Neural cell (in vitro differentiated cells): Measurements from ENCODE around the gene STAT5B. TPM values are rescaled to one million over a fixed set of nuclear protein-coding genes. Genes with fewer than 3 reads are reported as not detected.

Experiments used
- H2AFZ ChIP-seq: fragments of 200-600, 300-800 bp; sonication (generic), shearing (Covaris generic); 2 replicates; pipeline ENCODE4 v1.6.0; 2014; ENCODE audit warnings: low read depth, mild to moderate bottlenecking, antibody characterized with exemption, low read length, moderate library complexity
- H3F3A ChIP-seq: fragments of 200-600 bp; shearing (Covaris generic); 2 replicates; pipeline ENCODE4 v1.6.1; 2016; ENCODE audit warnings: mild to moderate bottlenecking, moderate library complexity, mixed read lengths, antibody characterized with exemption, low read length; ENCODE audit not compliant: insufficient read depth, poor library complexity, severe bottlenecking
- H3K27ac ChIP-seq: fragments of 200-600, 300-800 bp; sonication (generic), shearing (Covaris generic); 2 replicates; pipeline ENCODE4 v1.5.1; 2014; ENCODE audit warnings: mild to moderate bottlenecking, low read length, moderate library complexity
- H3K27me3 ChIP-seq: fragments of 300-800, 200-600 bp; sonication (generic), shearing (Covaris generic); 2 replicates; pipeline ENCODE4 v1.6.0; 2014; ENCODE audit warnings: mild to moderate bottlenecking, low read depth, low read length, moderate library complexity; ENCODE audit not compliant: insufficient read depth
- H3K36me3 ChIP-seq: fragments of 300-800, 200-600 bp; sonication (generic), shearing (Covaris generic); 2 replicates; pipeline ENCODE4 v1.5.1; 2014; ENCODE audit warnings: mild to moderate bottlenecking, antibody characterized with exemption, low read length, moderate library complexity; ENCODE audit not compliant: insufficient read depth
- H3K4me2 ChIP-seq: fragments of 300-800, 200-600 bp; sonication (generic), shearing (Covaris generic); 2 replicates; pipeline ENCODE4 v1.6.0; 2014; ENCODE audit warnings: mild to moderate bottlenecking, low read length
- H3K4me3 ChIP-seq: fragments of 300-800, 200-600 bp; sonication (generic), shearing (Covaris generic); 2 replicates; pipeline ENCODE4 v1.5.1; 2014; ENCODE audit warnings: mild to moderate bottlenecking, low read length, moderate library complexity
- H3K79me2 ChIP-seq: fragments of 200-600 bp; shearing (Covaris generic); replicated peaks from 2 replicates; pipeline ENCODE4 v1.6.0; 2014; ENCODE audit warnings: mild to moderate bottlenecking, low read length, moderate library complexity; ENCODE audit not compliant: insufficient read depth
- H3K9ac ChIP-seq: fragments of 300-800, 200-600 bp; sonication (generic), shearing (Covaris generic); 2 replicates; pipeline ENCODE4 v1.6.1; 2016; ENCODE audit warnings: mild to moderate bottlenecking, low read length, mixed read lengths
- H3K9me2 ChIP-seq: fragments of 200-600 bp; shearing (Covaris generic); 2 replicates; pipeline ENCODE4 v1.6.1; 2016; ENCODE audit warnings: mild to moderate bottlenecking, low read length, mixed read lengths; ENCODE audit not compliant: insufficient read depth
- H3K9me3 ChIP-seq: fragments of 200-600, 300-800 bp; sonication (generic), shearing (Covaris generic); 2 replicates; pipeline ENCODE4 v1.6.1; 2016; ENCODE audit warnings: mild to moderate bottlenecking, mixed run types, low read length, moderate library complexity, mixed read lengths
- H4K20me1 ChIP-seq: fragments of 200-600 bp; shearing (Covaris generic); 2 replicates; pipeline ENCODE4 v1.6.1; 2016; ENCODE audit warnings: mild to moderate bottlenecking, mixed run types; ENCODE audit not compliant: insufficient read depth
- CTCF ChIP-seq: fragments of 450-650 bp; IDR thresholded peaks from 2 replicates; pipeline ENCODE4 v1.5.1; 2014; ENCODE audit warnings: antibody characterized with exemption, mild to moderate bottlenecking, moderate library complexity; ENCODE audit not compliant: poor library complexity, severe bottlenecking
- EP300 ChIP-seq: fragments of 450-650 bp; conservative IDR thresholded peaks from 2 replicates; pipeline ENCODE4 v1.6.1; 2014; ENCODE audit warnings: antibody characterized with exemption, mild to moderate bottlenecking, moderate library complexity; ENCODE audit not compliant: poor library complexity, severe bottlenecking
- EZH2 ChIP-seq: fragments of 200-600, 300-800 bp; shearing (Covaris generic), sonication (generic); IDR thresholded peaks from 2 replicates; pipeline ENCODE4 v1.6.1; 2014; ENCODE audit warnings: antibody characterized with exemption, low read length, borderline replicate concordance, mild to moderate bottlenecking; ENCODE audit not compliant: insufficient read depth, poor library complexity, severe bottlenecking
- MXI1 ChIP-seq: fragments of 450-650 bp; conservative IDR thresholded peaks from 2 replicates; pipeline ENCODE4 v1.6.1; 2014; ENCODE audit warnings: antibody characterized with exemption, mild to moderate bottlenecking; ENCODE audit not compliant: poor library complexity, severe bottlenecking
- POLR2AphosphoS5 ChIP-seq: IDR thresholded peaks from 2 replicates; pipeline ENCODE4 v1.6.1; 2012
- RAD21 ChIP-seq: fragments of 450-650 bp; conservative IDR thresholded peaks from 2 replicates; pipeline ENCODE4 v1.6.1; 2014; ENCODE audit warnings: antibody characterized with exemption, mild to moderate bottlenecking, moderate library complexity
- SMC3 ChIP-seq: fragments of 450-650 bp; conservative IDR thresholded peaks from 2 replicates; pipeline ENCODE4 v1.6.1; 2014; ENCODE audit warnings: antibody characterized with exemption, mild to moderate bottlenecking, moderate library complexity; ENCODE audit not compliant: poor library complexity
- TAF1 ChIP-seq: IDR thresholded peaks from 2 replicates; pipeline ENCODE4 v1.6.1; 2012; ENCODE audit warnings: low read depth
- polyA plus RNA-seq: library from polyadenylated mRNA; depleted of rRNA; stranded (reverse); fragments of >200 nt; gene quantifications from 2 replicates; pipeline ENCODE4 v1.2.3, GENCODE V29; 2014
- TF ChIP-seq, protein P1 (sequence below): IDR thresholded peaks from 2 replicates; pipeline ENCODE4 v1.6.1; 2012; ENCODE audit warnings: borderline replicate concordance

Gene STAT5B
- polyA plus RNA-seq, 1 donor from 2014 or later: 47.4 TPM

DNA sequence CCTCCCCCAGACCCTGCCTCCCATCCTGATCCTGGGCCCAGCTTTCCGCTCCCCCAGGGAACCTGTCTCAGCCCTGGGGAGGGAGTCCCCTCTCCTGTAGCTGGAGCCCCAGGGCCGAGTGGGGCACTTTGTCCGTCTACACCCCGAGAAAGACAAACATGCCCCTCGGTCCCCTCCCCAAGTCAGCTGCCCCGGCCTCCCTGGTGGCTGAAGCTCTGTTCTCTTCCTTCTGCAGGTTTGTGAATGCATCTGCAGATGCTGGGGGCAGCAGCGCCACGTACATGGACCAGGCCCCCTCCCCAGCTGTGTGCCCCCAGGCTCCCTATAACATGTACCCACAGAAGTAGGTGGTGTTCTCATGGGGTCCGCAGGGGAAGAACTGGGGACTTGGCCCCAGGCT is 33.0 kb upstream of the STAT5B start:
- no peaks in the 10 kb centered on the region for H3K9me2 ChIP-seq
- no peak overlapping the region for H3K9ac ChIP-seq
- no peaks in the 10 kb centered on the region for H4K20me1 ChIP-seq
- H3K4me3 ChIP-seq: no peak overlapping the region
- no peak overlapping the region for H2AFZ ChIP-seq
- no peaks in the 10 kb centered on the region for H3K27me3 ChIP-seq
- H3K4me2 ChIP-seq: no peak overlapping the region
- TF ChIP-seq SMC3 (no peak), CTCF (no peak), POLR2AphosphoS5 (no peak), EZH2 (no peak), MXI1 (no peak), TAF1 (no peak), RAD21 (no peak), EP300 (no peak)
- TF ChIP-seq, protein P1, sequence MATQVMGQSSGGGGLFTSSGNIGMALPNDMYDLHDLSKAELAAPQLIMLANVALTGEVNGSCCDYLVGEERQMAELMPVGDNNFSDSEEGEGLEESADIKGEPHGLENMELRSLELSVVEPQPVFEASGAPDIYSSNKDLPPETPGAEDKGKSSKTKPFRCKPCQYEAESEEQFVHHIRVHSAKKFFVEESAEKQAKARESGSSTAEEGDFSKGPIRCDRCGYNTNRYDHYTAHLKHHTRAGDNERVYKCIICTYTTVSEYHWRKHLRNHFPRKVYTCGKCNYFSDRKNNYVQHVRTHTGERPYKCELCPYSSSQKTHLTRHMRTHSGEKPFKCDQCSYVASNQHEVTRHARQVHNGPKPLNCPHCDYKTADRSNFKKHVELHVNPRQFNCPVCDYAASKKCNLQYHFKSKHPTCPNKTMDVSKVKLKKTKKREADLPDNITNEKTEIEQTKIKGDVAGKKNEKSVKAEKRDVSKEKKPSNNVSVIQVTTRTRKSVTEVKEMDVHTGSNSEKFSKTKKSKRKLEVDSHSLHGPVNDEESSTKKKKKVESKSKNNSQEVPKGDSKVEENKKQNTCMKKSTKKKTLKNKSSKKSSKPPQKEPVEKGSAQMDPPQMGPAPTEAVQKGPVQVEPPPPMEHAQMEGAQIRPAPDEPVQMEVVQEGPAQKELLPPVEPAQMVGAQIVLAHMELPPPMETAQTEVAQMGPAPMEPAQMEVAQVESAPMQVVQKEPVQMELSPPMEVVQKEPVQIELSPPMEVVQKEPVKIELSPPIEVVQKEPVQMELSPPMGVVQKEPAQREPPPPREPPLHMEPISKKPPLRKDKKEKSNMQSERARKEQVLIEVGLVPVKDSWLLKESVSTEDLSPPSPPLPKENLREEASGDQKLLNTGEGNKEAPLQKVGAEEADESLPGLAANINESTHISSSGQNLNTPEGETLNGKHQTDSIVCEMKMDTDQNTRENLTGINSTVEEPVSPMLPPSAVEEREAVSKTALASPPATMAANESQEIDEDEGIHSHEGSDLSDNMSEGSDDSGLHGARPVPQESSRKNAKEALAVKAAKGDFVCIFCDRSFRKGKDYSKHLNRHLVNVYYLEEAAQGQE: no peak
- no peaks in the 10 kb centered on the region for H3K36me3 ChIP-seq
- H3K27ac ChIP-seq: no peak overlapping the region
- no peaks in the 10 kb centered on the region for H3F3A ChIP-seq
- H3K79me2 ChIP-seq: no peaks in the 10 kb centered on the region
- no peaks in the 10 kb centered on the region for H3K9me3 ChIP-seq

- no peaks in the 10 kb centered on the region for H3K36me3 ChIP-seq
- H3K27me3 ChIP-seq: no peaks in the 10 kb centered on the region
- H3K9me3 ChIP-seq: no peaks in the 10 kb centered on the region
- H3K4me3 ChIP-seq: no peak overlapping the region
- no peaks in the 10 kb centered on the region for H3K9me2 ChIP-seq
- H3K27ac ChIP-seq: no peak overlapping the region
- no peaks in the 10 kb centered on the region for H3F3A ChIP-seq
- TF ChIP-seq EZH2: no peak
- TF ChIP-seq SMC3: no peak
- no peak for TF ChIP-seq RAD21
- TF ChIP-seq POLR2AphosphoS5: no peak
- TF ChIP-seq TAF1: no peak
- TF ChIP-seq, protein P1: no peak
- TF ChIP-seq CTCF: no peak
- TF ChIP-seq EP300: no peak
- TF ChIP-seq MXI1: no peak
- no peaks in the 10 kb centered on the region for H4K20me1 ChIP-seq
- H3K4me2 ChIP-seq: no peak overlapping the region
- H2AFZ ChIP-seq: no peak overlapping the region
- H3K79me2 ChIP-seq: no peaks in the 10 kb centered on the region
- no peak overlapping the region for H3K9ac ChIP-seq
Observed at GRCh38 chr17:42308446-42308845, 32.3 kb upstream of the STAT5B start.
